K562 (cell line): ENCODE measurements around the gene KAZN. TPM values are rescaled to one million over a fixed set of nuclear protein-coding genes. Genes with fewer than 3 reads are reported as not detected.

Experiments used
- ATAC-seq: fragments of 200-7000 bp; cut with Tn5 transposase; 3 replicates; pipeline ENCODE4 v1.9.1; 2020; ENCODE audit warnings: moderate library complexity
- BruUV-seq: library from RNA; stranded (reverse); fragments of 400-500 nt; replicated peaks from 2 replicates; lab custom pipeline; 2021; lab: Mats Ljungman, UMichigan
- CTCF ChIA-PET: fragments of 300-600 bp; formaldehyde crosslinking; extraction: SDS; loops from one replicate; lab custom pipeline; 2021; ENCODE audit warnings: low intra/inter-chr PET ratio; lab: Yijun Ruan, JAX
- POLR2A ChIA-PET: fragments of 300-600, 350-650 bp; sonication (Branson Sonifier 250); formaldehyde crosslinking; extraction: SDS; loops from one replicate; lab custom pipeline; 2021; ENCODE audit warnings: antibody characterized with exemption, inconsistent platforms; lab: Yijun Ruan, JAX
- DNase-seq, 4 experiments: peaks; one replicate each; pipeline versions ENCODE4 v3.0.0 to v3.0.0-alpha.2; 2011 to 2018; ENCODE audit warnings: low spot score in 3 of 4, mixed read lengths in 3 of 4; ENCODE audit errors: extremely low read depth in 1 of 4
- FAIRE-seq: peaks from 2 replicates; lab custom pipeline; 2011; peaks lifted over from hg19 to GRCh38; lab: Jason Lieb, UNC
- H2AFZ ChIP-seq: 2 replicates; pipeline ENCODE4 v1.6.0; 2011; ENCODE audit warnings: low read depth, low read length, control low read depth, inconsistent platforms
- H3K27ac ChIP-seq: fragments of 200-600 bp; 3 replicates; pipeline ENCODE4 v1.8.0; 2011; ENCODE audit warnings: low read depth, mild to moderate bottlenecking, control low read depth, inconsistent platforms, low read length, moderate library complexity, mixed read lengths; ENCODE audit errors: extremely low read depth
- H3K27me3 ChIP-seq, 2 experiments: fragments of 300-600 bp in 1 of 2; 2 replicates in 1 of 2; 3 replicates in 1 of 2; pipeline versions ENCODE4 v1.6.0 to v1.8.0; 2011; ENCODE audit warnings: inconsistent platforms in 2 of 2, low read length in 2 of 2, mild to moderate bottlenecking in 1 of 2, mixed read lengths in 1 of 2, moderate library complexity in 1 of 2; ENCODE audit not compliant: control insufficient read depth in 2 of 2, insufficient read depth in 2 of 2
- H3K36me3 ChIP-seq: fragments of 300-600 bp; 3 replicates; pipeline ENCODE4 v1.8.0; 2011; ENCODE audit warnings: mild to moderate bottlenecking, low read length, inconsistent platforms; ENCODE audit not compliant: control insufficient read depth, insufficient read depth
- H3K4me1 ChIP-seq, 2 experiments: fragments of 200-600 bp in 1 of 2; replicated peaks in 1 of 2; 2 replicates in 1 of 2; 3 replicates in 1 of 2; pipeline versions ENCODE4 v1.5.1 to v1.8.0; 2011; ENCODE audit warnings: inconsistent platforms in 2 of 2, low read length in 2 of 2, mild to moderate bottlenecking in 1 of 2, mixed read lengths in 1 of 2, moderate library complexity in 1 of 2; ENCODE audit not compliant: control insufficient read depth in 2 of 2, insufficient read depth in 2 of 2
- H3K4me2 ChIP-seq: 2 replicates; pipeline ENCODE4 v1.6.1; 2011; ENCODE audit warnings: low read length, control low read depth, inconsistent platforms, mixed read lengths; ENCODE audit not compliant: insufficient read depth
- H3K4me3 ChIP-seq: fragments of 200-600 bp; sonication (generic), shearing (Covaris generic); 2 replicates; pipeline ENCODE4 v1.5.1; 2016; ENCODE audit warnings: control low read depth, inconsistent platforms
- H3K79me2 ChIP-seq: fragments of 200-600 bp; 3 replicates; pipeline ENCODE4 v1.8.0; 2011; ENCODE audit warnings: low read length, inconsistent platforms; ENCODE audit not compliant: control insufficient read depth, insufficient read depth
- H3K9ac ChIP-seq, 2 experiments: 2 replicates each; pipeline versions ENCODE4 v1.6.0 to v1.6.1; 2011; ENCODE audit warnings: low read depth in 2 of 2, low read length in 2 of 2, control low read depth in 1 of 2, inconsistent platforms in 1 of 2, mild to moderate bottlenecking in 1 of 2, mixed read lengths in 1 of 2; ENCODE audit not compliant: insufficient read depth in 1 of 2
- H3K9me1 ChIP-seq: one replicate; pipeline ENCODE4 v1.6.0; 2011; ENCODE audit warnings: inconsistent platforms, mild to moderate bottlenecking, low read length, moderate library complexity; ENCODE audit not compliant: control insufficient read depth, insufficient read depth
- H3K9me3 ChIP-seq: replicated peaks from 2 replicates; pipeline ENCODE4 v1.5.1; 2011; ENCODE audit warnings: low read depth, low read length, inconsistent platforms; ENCODE audit not compliant: control insufficient read depth, insufficient read depth
- H4K20me1 ChIP-seq: replicated peaks from 2 replicates; pipeline ENCODE4 v1.6.1; 2011; ENCODE audit warnings: low read length, inconsistent platforms, mixed read lengths; ENCODE audit not compliant: control insufficient read depth, insufficient read depth
- CLOCK ChIP-seq: fragments of 250-450 bp; sonication (Bioruptor Pico); IDR thresholded peaks from 2 replicates; pipeline ENCODE4 v1.4.0; 2020; ENCODE audit warnings: mild to moderate bottlenecking, moderate library complexity, borderline replicate concordance
- JUND ChIP-seq, 2 experiments: IDR thresholded peaks; 2 replicates in 1 of 2; 3 replicates in 1 of 2; pipeline ENCODE4 v1.6.1; 2011; ENCODE audit warnings: borderline replicate concordance in 2 of 2, low read depth in 2 of 2, low read length in 2 of 2, improper control_type of control experiment in 1 of 2, missing biosample characterization in 1 of 2, missing genetic modification characterization in 1 of 2, missing genetic modification reagents in 1 of 2
- NCOA1 ChIP-seq: fragments of 450-650 bp; IDR thresholded peaks from 2 replicates; pipeline ENCODE4 v1.6.1; 2016; ENCODE audit warnings: low read depth
- NCOA4 ChIP-seq: fragments of 450-650 bp; IDR thresholded peaks from 2 replicates; pipeline ENCODE4 v1.6.1; 2018; ENCODE audit warnings: mild to moderate bottlenecking; ENCODE audit not compliant: partially characterized antibody
- TARDBP ChIP-seq: fragments of 450-650 bp; IDR thresholded peaks from 2 replicates; pipeline ENCODE4 v1.6.1; 2016
- ZNF197 ChIP-seq: fragments of 200-800 bp; sonication (Bioruptor generic); IDR thresholded peaks from 2 replicates; pipeline ENCODE4 v1.6.1; 2016; ENCODE audit warnings: low read depth, missing genetic modification characterization, missing compliant biosample characterization
- ZNF518B ChIP-seq: fragments of 250-450 bp; sonication (Bioruptor Pico); IDR thresholded peaks from 2 replicates; pipeline ENCODE4 v1.5.0; 2021; ENCODE audit warnings: mild to moderate bottlenecking, moderate library complexity
- WGBS: fragments of 100-300 bp; shearing (Covaris generic); methylation state at CpG from one replicate; pipeline ENCODE4 v1.1.6; 2016; ENCODE audit warnings: low coverage, mixed read lengths; ENCODE audit not compliant: insufficient coverage; ENCODE audit errors: missing lambda C conversion rate; 5-methylcytosine and 5-hydroxymethylcytosine counted together
- in situ Hi-C: fragments of 300-500 bp; cut with MboI; formaldehyde crosslinking; loops from 4 replicates; pipeline ENCODE4 v1.15.0; 2018; ENCODE audit warnings: inconsistent platforms, mixed read lengths
- intact Hi-C: fragments of 100-400 bp; cut with micrococcal nuclease; formaldehyde crosslinking; loops from 2 replicates; pipeline ENCODE4 v1.14.2; 2022
- polyA plus RNA-seq, 8 experiments: library from polyadenylated mRNA; depleted of rRNA in 4 of 8; stranded (reverse) in 5 of 8; unstranded in 3 of 8; fragments of >200 nt; fragmentation: Nextera tagmentation in 2 of 8; fragmentation: Illumina TruSeq in 1 of 8; extraction: Ambion mirVana in 2 of 8; extraction: Trizol in 1 of 8; gene quantifications; 2 replicates each; pipeline versions ENCODE4 v1.2.1 to v1.2.3, GENCODE V29; 2011 to 2014; ENCODE audit warnings: inconsistent platforms in 1 of 8, missing spikeins in 1 of 8
- total RNA-seq, 7 experiments: library from RNA; depleted of rRNA in 6 of 7; stranded (reverse); fragments of >200 nt in 6 of 7; fragmentation: Illumina TruSeq in 2 of 7; extraction: Trizol in 2 of 7; gene quantifications; 2 replicates each; pipeline versions ENCODE4 v1.2.1 to v1.2.3, GENCODE V29; 2011 to 2021; ENCODE audit warnings: low replicate concordance in 1 of 7

KAZN gene
- total and polyA plus RNA-seq, 9 of the 15 experiments (the other 6 are each of a cell fraction or from before 2014, with no cell fraction given): 2.1 to 21.6 (median 5.4) TPM

GRCh38 chr1:15095496-15095875 lies 497.0 kb downstream of the KAZN start (continued):
- TF ChIP-seq ZNF518B (no peak), NCOA1 (no peak), CLOCK (CRISPR knock-in tag) (no peak), TARDBP (no peak)

GRCh38 chr1:15096293-15096692 lies 497.8 kb downstream of the KAZN start:
- intact Hi-C loops: no loop called here
- TF ChIP-seq NCOA4 (no peak), JUND (IDR thresholded peaks at IDR 0.05; ENCODE audit: borderline replicate concordance, low read depth, low read length) (no peak), JUND (tag; IDR thresholded peaks at IDR 0.05; ENCODE audit: borderline replicate concordance, low read depth, low read length) (no peak), ZNF197 (CRISPR knock-in tag) (no peak)

More at GRCh38 chr1:15096293-15096692, 497.8 kb downstream of the KAZN start:
- H3K27ac ChIP-seq: no peak overlapping the region
- ATAC-seq (no peak), FAIRE-seq (no peak), DNase-seq (no peak)
- H3K36me3 ChIP-seq: no peaks in the 10 kb centered on the region
- no peaks in the 10 kb centered on the region for H3K9me3 ChIP-seq
- 1% methylated on average over 7 of the region's 7 CpGs for WGBS
- H3K4me3 ChIP-seq: no peak overlapping the region
- no TSS peak for BruUV-seq
- H2AFZ ChIP-seq: no peak overlapping the region
- H3K4me1 ChIP-seq: peaks cover 0 to 4% of the 10 kb centered on the region in 2 experiments; a peak in 1 of 5 replicates
- CTCF ChIA-PET: no interaction called here
- H3K79me2 ChIP-seq: no peaks in the 10 kb centered on the region
- POLR2A ChIA-PET: no interaction called here
- H4K20me1 ChIP-seq: peaks cover 11% of the 10 kb centered on the region
- no peak overlapping the region for H3K9ac ChIP-seq
- H3K27me3 ChIP-seq: peaks cover 34 to 82% of the 10 kb centered on the region in 2 experiments
- no peaks in the 10 kb centered on the region for H3K9me1 ChIP-seq
- in situ Hi-C loops: no loop called here
- no peak overlapping the region for H3K4me2 ChIP-seq
